Panc1 (cell line): ENCODE results near the gene ANKRD17. TPM values are rescaled to one million over a fixed set of nuclear protein-coding genes. Genes with fewer than 3 reads are reported as not detected.

Experiments
- ATAC-seq: fragments of 200-7000 bp; cut with Tn5 transposase; 2 replicates; pipeline ENCODE4 v1.9.1; 2020; ENCODE audit warnings: mild to moderate bottlenecking, moderate library complexity
- BruUV-seq: library from RNA; stranded (reverse); fragments of 400-500 nt; replicated peaks from 2 replicates; lab custom pipeline; 2021; lab: Mats Ljungman, UMichigan
- CTCF ChIA-PET: fragments of 300-600 bp; sonication (Branson Sonifier 250); formaldehyde crosslinking; loops from one replicate; lab custom pipeline; 2022; ENCODE audit warnings: antibody characterized with exemption; lab: Charles Lee
- POLR2A ChIA-PET: fragments of 300-600 bp; sonication (Branson Sonifier 250); formaldehyde crosslinking; loops from one replicate; lab custom pipeline; 2022; ENCODE audit warnings: antibody characterized with exemption; lab: Charles Lee
- DNase-seq: peaks from one replicate; pipeline ENCODE4 v3.0.0-alpha.2; 2010; ENCODE audit warnings: low read depth, low spot score
- H3K27ac ChIP-seq: 2 replicates; pipeline ENCODE4 v1.5.1; 2011; ENCODE audit warnings: mild to moderate bottlenecking, low read length, inconsistent platforms
- H3K27me3 ChIP-seq: fragments of 200-500 bp; sonication (Bioruptor generic); 2 replicates; pipeline ENCODE4 v1.6.0; 2014; ENCODE audit warnings: low read length, inconsistent platforms; ENCODE audit not compliant: control insufficient read depth, insufficient read depth
- H3K36me3 ChIP-seq: fragments of 200-500 bp; sonication (Bioruptor generic); 2 replicates; pipeline ENCODE4 v1.5.1; 2014; ENCODE audit warnings: inconsistent platforms, mild to moderate bottlenecking, low read length, moderate library complexity; ENCODE audit not compliant: control insufficient read depth, insufficient read depth
- H3K4me1 ChIP-seq: 2 replicates; pipeline ENCODE4 v1.5.1; 2011; ENCODE audit warnings: inconsistent platforms, mild to moderate bottlenecking, low read length, moderate library complexity; ENCODE audit not compliant: control insufficient read depth, insufficient read depth
- H3K4me3 ChIP-seq, 2 experiments: 2 replicates each; pipeline ENCODE4 v1.5.1; 2011 to 2012; ENCODE audit warnings: low read depth in 2 of 2, low read length in 2 of 2, mild to moderate bottlenecking in 2 of 2, inconsistent platforms in 1 of 2, moderate library complexity in 1 of 2
- H3K9me3 ChIP-seq: fragments of 200-500 bp; sonication (Bioruptor generic); 2 replicates; pipeline ENCODE4 v1.5.1; 2014; ENCODE audit warnings: low read depth, mild to moderate bottlenecking, inconsistent platforms, low read length, moderate library complexity; ENCODE audit not compliant: control insufficient read depth, insufficient read depth
- POLR2AphosphoS5 ChIP-seq: IDR thresholded peaks from 2 replicates; pipeline ENCODE4 v1.6.1; 2012; ENCODE audit warnings: mild to moderate bottlenecking, low read depth, low read length, moderate library complexity
- SIN3A ChIP-seq: IDR thresholded peaks from 2 replicates; pipeline ENCODE4 v1.6.1; 2012; ENCODE audit warnings: low read depth, mild to moderate bottlenecking, low read length, moderate library complexity, borderline replicate concordance; ENCODE audit not compliant: insufficient read depth
- TCF7L2 ChIP-seq: IDR thresholded peaks from 2 replicates; pipeline ENCODE4 v1.6.1; 2011; ENCODE audit warnings: mild to moderate bottlenecking, low read depth, low read length, inconsistent platforms
- in situ Hi-C: cut with HindIII; loops from 2 replicates; pipeline ENCODE4 v1.10.0; 2016; ENCODE audit warnings: low sequenced_read_pairs, low pct_unique_long_range_greater_than_20kb
- intact Hi-C: fragments of 100-400 bp; cut with micrococcal nuclease; formaldehyde crosslinking; loops from one replicate; pipeline ENCODE4 v1.10.0; 2022; ENCODE audit not compliant: unreplicated experiment
- total RNA-seq: library from RNA; stranded (reverse); gene quantifications from one replicate; pipeline ENCODE4 v1.2.1, GENCODE V29; 2021; ENCODE audit not compliant: unreplicated experiment
- TF ChIP-seq, protein P1 (sequence below), 2 experiments: IDR thresholded peaks; 2 replicates each; pipeline ENCODE4 v1.6.1; 2011 to 2012; ENCODE audit warnings: low read depth in 2 of 2, control low read depth in 1 of 2, low read length in 1 of 2, mild to moderate bottlenecking in 1 of 2, moderate library complexity in 1 of 2; ENCODE audit not compliant: insufficient read depth in 1 of 2
- TF ChIP-seq, protein P2 (sequence below): fragments of 450-650 bp; IDR thresholded peaks from 2 replicates; pipeline ENCODE4 v1.5.1; 2017; ENCODE audit warnings: mild to moderate bottlenecking

The ANKRD17 gene
- total RNA-seq, 1 experiment from 2014 or later: 38.5 TPM

DNA sequence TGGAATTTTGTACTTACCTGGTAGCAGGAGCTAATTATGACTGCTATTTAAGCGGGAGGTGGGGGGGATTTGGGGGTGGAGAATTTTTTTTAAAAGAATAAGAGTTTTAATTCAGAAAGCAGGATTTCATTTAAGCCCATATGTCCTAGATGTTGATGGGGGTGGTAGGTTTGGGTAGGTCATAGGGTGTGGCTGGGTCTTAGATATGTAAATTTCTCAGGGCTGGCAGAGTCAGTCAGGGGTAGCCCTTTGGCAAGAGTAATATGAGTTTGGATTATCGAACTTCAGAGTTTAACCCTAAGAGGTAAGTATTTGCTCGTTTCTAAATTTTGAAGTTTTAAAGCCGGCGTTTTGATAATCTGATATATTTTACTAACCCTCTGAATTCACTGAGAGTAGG, 153.9 kb downstream of the ANKRD17 start:
- CTCF ChIA-PET: no interaction called here
- POLR2A ChIA-PET: no interaction called here
- H3K27ac ChIP-seq: no peak overlapping the region
- DNase-seq (no peak), ATAC-seq (no peak)
- BruUV-seq: no TSS peak
- in situ Hi-C loops: no loop called here
- H3K4me3 ChIP-seq: no peak overlapping the region
- no peaks in the 10 kb centered on the region for H3K27me3 ChIP-seq
- TF ChIP-seq, protein P1, sequence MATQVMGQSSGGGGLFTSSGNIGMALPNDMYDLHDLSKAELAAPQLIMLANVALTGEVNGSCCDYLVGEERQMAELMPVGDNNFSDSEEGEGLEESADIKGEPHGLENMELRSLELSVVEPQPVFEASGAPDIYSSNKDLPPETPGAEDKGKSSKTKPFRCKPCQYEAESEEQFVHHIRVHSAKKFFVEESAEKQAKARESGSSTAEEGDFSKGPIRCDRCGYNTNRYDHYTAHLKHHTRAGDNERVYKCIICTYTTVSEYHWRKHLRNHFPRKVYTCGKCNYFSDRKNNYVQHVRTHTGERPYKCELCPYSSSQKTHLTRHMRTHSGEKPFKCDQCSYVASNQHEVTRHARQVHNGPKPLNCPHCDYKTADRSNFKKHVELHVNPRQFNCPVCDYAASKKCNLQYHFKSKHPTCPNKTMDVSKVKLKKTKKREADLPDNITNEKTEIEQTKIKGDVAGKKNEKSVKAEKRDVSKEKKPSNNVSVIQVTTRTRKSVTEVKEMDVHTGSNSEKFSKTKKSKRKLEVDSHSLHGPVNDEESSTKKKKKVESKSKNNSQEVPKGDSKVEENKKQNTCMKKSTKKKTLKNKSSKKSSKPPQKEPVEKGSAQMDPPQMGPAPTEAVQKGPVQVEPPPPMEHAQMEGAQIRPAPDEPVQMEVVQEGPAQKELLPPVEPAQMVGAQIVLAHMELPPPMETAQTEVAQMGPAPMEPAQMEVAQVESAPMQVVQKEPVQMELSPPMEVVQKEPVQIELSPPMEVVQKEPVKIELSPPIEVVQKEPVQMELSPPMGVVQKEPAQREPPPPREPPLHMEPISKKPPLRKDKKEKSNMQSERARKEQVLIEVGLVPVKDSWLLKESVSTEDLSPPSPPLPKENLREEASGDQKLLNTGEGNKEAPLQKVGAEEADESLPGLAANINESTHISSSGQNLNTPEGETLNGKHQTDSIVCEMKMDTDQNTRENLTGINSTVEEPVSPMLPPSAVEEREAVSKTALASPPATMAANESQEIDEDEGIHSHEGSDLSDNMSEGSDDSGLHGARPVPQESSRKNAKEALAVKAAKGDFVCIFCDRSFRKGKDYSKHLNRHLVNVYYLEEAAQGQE (IDR thresholded peaks at IDR 0.05; ENCODE audit: insufficient read depth in 1 of 2, low read depth in 2 of 2, low read length in 1 of 2): no peak
- TF ChIP-seq, protein P2, sequence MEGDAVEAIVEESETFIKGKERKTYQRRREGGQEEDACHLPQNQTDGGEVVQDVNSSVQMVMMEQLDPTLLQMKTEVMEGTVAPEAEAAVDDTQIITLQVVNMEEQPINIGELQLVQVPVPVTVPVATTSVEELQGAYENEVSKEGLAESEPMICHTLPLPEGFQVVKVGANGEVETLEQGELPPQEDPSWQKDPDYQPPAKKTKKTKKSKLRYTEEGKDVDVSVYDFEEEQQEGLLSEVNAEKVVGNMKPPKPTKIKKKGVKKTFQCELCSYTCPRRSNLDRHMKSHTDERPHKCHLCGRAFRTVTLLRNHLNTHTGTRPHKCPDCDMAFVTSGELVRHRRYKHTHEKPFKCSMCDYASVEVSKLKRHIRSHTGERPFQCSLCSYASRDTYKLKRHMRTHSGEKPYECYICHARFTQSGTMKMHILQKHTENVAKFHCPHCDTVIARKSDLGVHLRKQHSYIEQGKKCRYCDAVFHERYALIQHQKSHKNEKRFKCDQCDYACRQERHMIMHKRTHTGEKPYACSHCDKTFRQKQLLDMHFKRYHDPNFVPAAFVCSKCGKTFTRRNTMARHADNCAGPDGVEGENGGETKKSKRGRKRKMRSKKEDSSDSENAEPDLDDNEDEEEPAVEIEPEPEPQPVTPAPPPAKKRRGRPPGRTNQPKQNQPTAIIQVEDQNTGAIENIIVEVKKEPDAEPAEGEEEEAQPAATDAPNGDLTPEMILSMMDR: no peak
- no peak for TF ChIP-seq POLR2AphosphoS5
- TF ChIP-seq SIN3A: no peak
- no peak for TF ChIP-seq TCF7L2
- no peaks in the 10 kb centered on the region for H3K9me3 ChIP-seq
- peaks cover 7% of the 10 kb centered on the region; the same call in 1 of the 2 replicates for H3K36me3 ChIP-seq
- intact Hi-C loops: no loop called here
- H3K4me1 ChIP-seq: no peaks in the 10 kb centered on the region

DNA sequence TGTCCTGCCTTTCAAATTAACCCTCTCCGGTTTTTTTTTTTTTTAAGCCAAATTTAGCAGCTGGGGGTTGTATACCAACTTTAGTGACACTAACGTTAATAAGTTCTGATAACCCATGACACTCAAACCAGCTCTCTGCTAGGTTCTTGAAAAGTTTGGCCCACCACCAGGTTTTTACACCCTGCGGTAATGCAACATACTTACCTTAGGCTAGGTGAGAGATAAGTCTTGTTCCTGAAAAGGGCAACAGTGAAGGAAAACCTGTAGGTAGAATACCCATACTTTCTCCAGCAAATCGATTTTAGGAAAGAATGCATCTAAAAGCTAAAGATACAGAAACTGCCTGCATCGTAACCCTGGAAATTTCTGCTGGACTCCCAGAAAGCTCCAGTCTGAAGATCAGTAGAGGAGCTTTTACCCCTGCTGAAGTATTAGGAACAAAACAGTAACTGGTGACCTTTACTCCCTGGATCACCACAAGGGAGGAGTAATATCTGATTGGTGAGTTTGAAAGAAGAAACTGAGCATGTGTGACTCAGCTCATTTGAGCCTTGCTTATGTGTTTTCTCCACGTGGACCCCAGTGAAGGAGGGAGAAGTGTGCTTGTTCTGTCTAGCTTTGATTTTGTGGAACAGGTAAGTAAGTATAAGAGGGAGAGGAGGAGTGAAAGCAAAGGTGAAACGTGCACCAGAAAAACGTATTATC, 154.6 kb downstream of the ANKRD17 start:
- Histone ChIP-seq H3K36me3 (peaks cover 7% of the 10 kb centered on the region; the same call in 1 of the 2 replicates), H3K4me1 (no peaks in the 10 kb centered on the region), H3K9me3 (no peaks in the 10 kb centered on the region), H3K27ac (no peak overlapping the region), H3K27me3 (no peaks in the 10 kb centered on the region), H3K4me3 (no peak overlapping the region)
- BruUV-seq: no TSS peak
- DNase-seq: no peak
- TF ChIP-seq POLR2AphosphoS5 (no peak), SIN3A (no peak), TCF7L2 (no peak)
- TF ChIP-seq, protein P2: no peak
- TF ChIP-seq, protein P1 (IDR thresholded peaks at IDR 0.05; ENCODE audit: insufficient read depth in 1 of 2, low read depth in 2 of 2, low read length in 1 of 2): no peak
- ChIA-PET CTCF (no interaction called here), POLR2A (interaction anchor here (0.6 kb wide), 1 partner anchor 879 kb away, joined by 6 read pairs; no protein-coding TSS in a partner anchor)
- intact Hi-C loops: no loop called here
- ATAC-seq: no peak
- in situ Hi-C loops: no loop called here
